Hepatocyte (in vitro differentiated cells): ENCODE measurements around the gene RPL39L. TPM values are rescaled to one million over a fixed set of nuclear protein-coding genes. Genes with fewer than 3 reads are reported as not detected.

Experiments used
- DNase-seq: peaks from one replicate; pipeline ENCODE4 v3.0.0-alpha.2; 2016; ENCODE audit warnings: low spot score
- H2AFZ ChIP-seq: fragments of 200-600 bp; sonication (generic); 2 replicates; pipeline ENCODE4 v1.6.0; 2016; ENCODE audit warnings: antibody characterized with exemption, mild to moderate bottlenecking
- H3K27ac ChIP-seq: fragments of 200-600 bp; sonication (generic); 2 replicates; pipeline ENCODE4 v1.5.1; 2016; ENCODE audit warnings: mild to moderate bottlenecking
- H3K27me3 ChIP-seq: fragments of 200-600 bp; sonication (generic); 2 replicates; pipeline ENCODE4 v1.6.1; 2016
- H3K36me3 ChIP-seq: fragments of 200-600 bp; sonication (generic); replicated peaks from 2 replicates; pipeline ENCODE4 v1.5.1; 2016; ENCODE audit warnings: low read depth; ENCODE audit not compliant: insufficient read depth
- H3K4me1 ChIP-seq: fragments of 200-600 bp; sonication (generic); 2 replicates; pipeline ENCODE4 v1.5.1; 2016; ENCODE audit warnings: mild to moderate bottlenecking, moderate library complexity; ENCODE audit not compliant: insufficient read depth
- H3K4me2 ChIP-seq: fragments of 200-600 bp; sonication (generic); 2 replicates; pipeline ENCODE4 v1.6.0; 2016
- H3K4me3 ChIP-seq: fragments of 200-600 bp; sonication (generic); 2 replicates; pipeline ENCODE4 v1.5.1; 2016; ENCODE audit warnings: mild to moderate bottlenecking
- H3K79me2 ChIP-seq: fragments of 200-600 bp; sonication (generic); 2 replicates; pipeline ENCODE4 v1.6.0; 2017; ENCODE audit warnings: mild to moderate bottlenecking
- H3K9me2 ChIP-seq: fragments of 200-600 bp; sonication (generic); replicated peaks from 2 replicates; pipeline ENCODE4 v1.6.0; 2017; ENCODE audit warnings: mild to moderate bottlenecking; ENCODE audit not compliant: insufficient read depth
- H3K9me3 ChIP-seq: fragments of 200-600 bp; sonication (generic); 2 replicates; pipeline ENCODE4 v1.5.1; 2016; ENCODE audit warnings: low read depth, mild to moderate bottlenecking
- H4K20me1 ChIP-seq: fragments of 200-600 bp; sonication (generic); 2 replicates; pipeline ENCODE4 v1.6.0; 2016; ENCODE audit warnings: mild to moderate bottlenecking; ENCODE audit not compliant: insufficient read depth, poor library complexity, severe bottlenecking
- CTCF ChIP-seq: fragments of 200-600 bp; sonication (generic); IDR thresholded peaks from 2 replicates; pipeline ENCODE4 v1.5.1; 2016; ENCODE audit warnings: antibody characterized with exemption, mild to moderate bottlenecking; ENCODE audit not compliant: poor library complexity
- EZH2 ChIP-seq: fragments of 200-600 bp; sonication (generic); IDR thresholded peaks from 2 replicates; pipeline ENCODE4 v1.6.1; 2016; ENCODE audit warnings: antibody characterized with exemption, mild to moderate bottlenecking, borderline replicate concordance
- EZH2phosphoT487 ChIP-seq: fragments of 200-600 bp; sonication (generic); IDR thresholded peaks from one replicate; pipeline ENCODE4 v1.6.1; 2018; ENCODE audit warnings: antibody characterized with exemption, mild to moderate bottlenecking, low read depth, moderate library complexity; ENCODE audit not compliant: unreplicated experiment, severe bottlenecking
- WGBS: methylation state at CpG from one replicate; pipeline ENCODE4 v1.1.6; 2016; ENCODE audit warnings: low lambda C conversion rate; ENCODE audit errors: missing lambda C conversion rate; 5-methylcytosine and 5-hydroxymethylcytosine counted together
- polyA plus RNA-seq: library from polyadenylated mRNA; unstranded; fragments of >200 nt; fragmentation: Nextera tagmentation; extraction: Ambion mirVana; gene quantifications from 2 replicates; pipeline ENCODE4 v1.2.1, GENCODE V29; 2016
- total RNA-seq: library from RNA; depleted of rRNA; stranded (reverse); fragments of >200 nt; gene quantifications from 2 replicates; pipeline ENCODE4 v1.2.3, GENCODE V29; 2014

The RPL39L gene
- total and polyA plus RNA-seq, 2 experiments from 2014 or later = 9.7 to 11.1 TPM

- WGBS = 95% methylated on average over 1 of the region's 1 CpG
- H3K4me1 ChIP-seq = no peaks in the 10 kb centered on the region
- no peaks in the 10 kb centered on the region for H3K9me3 ChIP-seq
- TF ChIP-seq EZH2 (no peak), CTCF (no peak), EZH2phosphoT487 (no peak)
- H3K27me3 ChIP-seq = no peaks in the 10 kb centered on the region
- no peaks in the 10 kb centered on the region for H3K9me2 ChIP-seq
- no peaks in the 10 kb centered on the region for H4K20me1 ChIP-seq
- DNase-seq = no peak
- no peaks in the 10 kb centered on the region for H3K36me3 ChIP-seq
- H3K4me2 ChIP-seq = peak overlapping the region; percentile 43
- no peak overlapping the region for H3K4me3 ChIP-seq
- no peaks in the 10 kb centered on the region for H3K79me2 ChIP-seq
- peak overlapping the region; percentile 69 for H3K27ac ChIP-seq
- no peak overlapping the region for H2AFZ ChIP-seq
Observed at GRCh38 chr3:187102073-187102634, 37.1 kb downstream of the RPL39L start.

GRCh38 chr3:187101184-187102072 is 37.9 kb downstream of the RPL39L start:
- Histone ChIP-seq H3K4me3 (no peak overlapping the region), H3K4me2 (peak overlapping the region; percentile 43), H3K79me2 (no peaks in the 10 kb centered on the region), H4K20me1 (no peaks in the 10 kb centered on the region), H3K4me1 (no peaks in the 10 kb centered on the region), H2AFZ (no peak overlapping the region), H3K36me3 (no peaks in the 10 kb centered on the region), H3K9me2 (no peaks in the 10 kb centered on the region), H3K9me3 (peaks cover under 1% of the 10 kb centered on the region), H3K27me3 (no peaks in the 10 kb centered on the region), H3K27ac (peak overlapping the region; percentile 69)
- WGBS = 77% methylated on average over 9 of the region's 9 CpGs
- TF ChIP-seq CTCF = no peak
- TF ChIP-seq EZH2phosphoT487 = no peak
- no peak for TF ChIP-seq EZH2
- DNase-seq = peak; percentile 57

- Histone ChIP-seq H4K20me1 (no peaks in the 10 kb centered on the region), H3K4me1 (no peaks in the 10 kb centered on the region), H2AFZ (no peak overlapping the region), H3K79me2 (no peaks in the 10 kb centered on the region), H3K27ac (no peak overlapping the region), H3K36me3 (no peaks in the 10 kb centered on the region), H3K4me2 (no peak overlapping the region), H3K9me2 (no peaks in the 10 kb centered on the region), H3K4me3 (no peak overlapping the region), H3K27me3 (no peaks in the 10 kb centered on the region), H3K9me3 (peaks cover 7% of the 10 kb centered on the region)
- DNase-seq = no peak
- TF ChIP-seq CTCF = no peak
- TF ChIP-seq EZH2 = no peak
- no peak for TF ChIP-seq EZH2phosphoT487
- 83% methylated on average over 2 of the region's 2 CpGs for WGBS
Observed at GRCh38 chr3:187098923-187099512, 40.3 kb downstream of the RPL39L start.
